Stomach (tissue), 9 donors: ENCODE data around the gene WDR93. TPM values are rescaled to one million over a fixed set of nuclear protein-coding genes. Genes with fewer than 3 reads are reported as not detected.

ENCODE experiments used
- DNase-seq, 2 donors: peaks; one replicate each; pipeline versions ENCODE4 v3.0.0 to v3.0.0-alpha.2; 2013 to 2019
- H3K27ac ChIP-seq, 5 donors: fragments of 200-600 bp in 4 of 5; sonication (generic) in 4 of 5; one replicate each; pipeline ENCODE4 v1.5.1; 2013 to 2019; ENCODE audit warnings: mild to moderate bottlenecking in 1 of 5, moderate library complexity in 1 of 5
- H3K27me3 ChIP-seq, 3 donors: fragments of 200-600 bp; sonication (generic); one replicate each; pipeline ENCODE4 v1.5.1; 2017 to 2019; ENCODE audit warnings: mixed run types in 1 of 3
- H3K36me3 ChIP-seq, 4 donors: fragments of 200-600 bp; sonication (generic); 1 replicate in 3 of 4; 2 replicates in 1 of 4; pipeline ENCODE4 v1.5.1; 2016 to 2019
- H3K4me1 ChIP-seq, 4 donors: fragments of 200-600 bp; sonication (generic); one replicate each; pipeline ENCODE4 v1.5.1; 2016 to 2019
- H3K4me3 ChIP-seq, 4 donors: fragments of 200-600 bp; sonication (generic) in 3 of 4; one replicate each; pipeline ENCODE4 v1.5.1; 2016 to 2019; ENCODE audit warnings: mild to moderate bottlenecking in 1 of 4
- H3K9me3 ChIP-seq, 4 donors: fragments of 200-600 bp; sonication (generic); one replicate each; pipeline ENCODE4 v1.5.1; 2016 to 2019
- EP300 ChIP-seq: sonication (generic); formaldehyde crosslinking; IDR thresholded peaks from one replicate; pipeline ENCODE4 v1.6.1; 2017; ENCODE audit warnings: antibody characterized with exemption
- POLR2A ChIP-seq, 4 donors: fragments of 450-650 bp; IDR thresholded peaks; one replicate each; pipeline ENCODE4 v1.6.1; 2016; ENCODE audit warnings: antibody characterized with exemption in 4 of 4, control low read depth in 2 of 4, mild to moderate bottlenecking in 1 of 4, moderate library complexity in 1 of 4
- POLR2AphosphoS5 ChIP-seq, 3 donors: sonication (generic); formaldehyde crosslinking; IDR thresholded peaks; one replicate each; pipeline ENCODE4 v1.6.1; 2016; ENCODE audit warnings: antibody characterized with exemption in 3 of 3
- WGBS, 5 donors: extraction: QIAGEN DNeasy Blood & Tissue Kit in 3 of 5; methylation state at CpG; one replicate each; pipeline versions ENCODE4 v1.1.5 to v1.1.7; 2013 to 2018; 5-methylcytosine and 5-hydroxymethylcytosine counted together
- intact Hi-C: fragments of 100-400 bp; cut with DNase I; formaldehyde crosslinking; loops from one replicate; pipeline ENCODE4 v1.15.1; 2023; ENCODE audit warnings: low total_unique reads
- polyA plus RNA-seq, 3 donors: library from polyadenylated mRNA; stranded (reverse); fragments of 200-250 nt; gene quantifications; one replicate each; pipeline ENCODE4 v1.2.3, GENCODE V29; 2013
- total RNA-seq, 5 donors: library from RNA; depleted of rRNA; stranded (reverse); fragments of >200 nt; gene quantifications; one replicate each; pipeline versions ENCODE4 v1.1.0 to v1.2.3, GENCODE V29; 2014 to 2016
- TF ChIP-seq, protein P1 (sequence below), 7 experiments: fragments of 450-650 bp in 4 of 7; fragments of 200-600 bp in 3 of 7; sonication (generic) in 3 of 7; IDR thresholded peaks; one replicate each; pipeline ENCODE4 v1.5.1; 2016 to 2019; ENCODE audit warnings: antibody characterized with exemption in 7 of 7, control low read depth in 2 of 7, mild to moderate bottlenecking in 1 of 7
- donor health status: healthy with polysubstance abuse.
- donor health status: Bipolar disorder and iron deficiency.
- donor health status: healthy.

WDR93 gene
- total and polyA plus RNA-seq, 8 donors, result 0.10 TPM; not detected in 7

DNA sequence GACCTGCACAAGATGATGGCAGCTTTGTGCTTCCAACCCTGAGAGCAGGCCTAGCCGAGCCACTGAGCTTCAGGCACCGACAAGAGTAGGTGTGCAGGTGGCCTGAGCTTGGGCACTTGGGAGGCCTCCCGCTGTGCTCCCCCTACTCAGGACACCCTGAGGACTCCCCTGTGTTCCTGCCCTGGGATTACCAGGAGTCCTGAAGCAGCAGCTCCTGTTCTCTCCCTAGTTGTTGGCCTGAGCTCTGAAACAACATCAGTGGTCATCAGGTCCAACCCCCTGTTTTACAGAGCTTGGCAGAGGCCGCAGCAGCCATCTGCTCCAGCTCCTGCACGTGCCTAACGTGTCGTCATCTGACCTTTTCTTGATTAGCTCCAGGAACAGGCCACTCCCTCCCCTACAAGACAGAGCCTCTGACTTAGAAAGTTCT lies 77.5 kb downstream of the WDR93 start:
- TF ChIP-seq EP300 (no peak), POLR2A (IDR thresholded peaks at IDR 0.05) (no peak), POLR2AphosphoS5 (IDR thresholded peaks at IDR 0.05) (peak in 1 of 3 donors; percentile 9)
- TF ChIP-seq, protein P1, sequence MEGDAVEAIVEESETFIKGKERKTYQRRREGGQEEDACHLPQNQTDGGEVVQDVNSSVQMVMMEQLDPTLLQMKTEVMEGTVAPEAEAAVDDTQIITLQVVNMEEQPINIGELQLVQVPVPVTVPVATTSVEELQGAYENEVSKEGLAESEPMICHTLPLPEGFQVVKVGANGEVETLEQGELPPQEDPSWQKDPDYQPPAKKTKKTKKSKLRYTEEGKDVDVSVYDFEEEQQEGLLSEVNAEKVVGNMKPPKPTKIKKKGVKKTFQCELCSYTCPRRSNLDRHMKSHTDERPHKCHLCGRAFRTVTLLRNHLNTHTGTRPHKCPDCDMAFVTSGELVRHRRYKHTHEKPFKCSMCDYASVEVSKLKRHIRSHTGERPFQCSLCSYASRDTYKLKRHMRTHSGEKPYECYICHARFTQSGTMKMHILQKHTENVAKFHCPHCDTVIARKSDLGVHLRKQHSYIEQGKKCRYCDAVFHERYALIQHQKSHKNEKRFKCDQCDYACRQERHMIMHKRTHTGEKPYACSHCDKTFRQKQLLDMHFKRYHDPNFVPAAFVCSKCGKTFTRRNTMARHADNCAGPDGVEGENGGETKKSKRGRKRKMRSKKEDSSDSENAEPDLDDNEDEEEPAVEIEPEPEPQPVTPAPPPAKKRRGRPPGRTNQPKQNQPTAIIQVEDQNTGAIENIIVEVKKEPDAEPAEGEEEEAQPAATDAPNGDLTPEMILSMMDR (IDR thresholded peaks at IDR 0.05), result no peak
- peak overlapping the region in 3 of 5 donors; percentile 43 to 65 (median 55) for H3K27ac ChIP-seq
- peak; percentile 54 to 77 for DNase-seq
- H3K27me3 ChIP-seq, result no peaks in the 10 kb centered on the region
- H3K4me3 ChIP-seq, result no peak overlapping the region
- no peaks in the 10 kb centered on the region for H3K36me3 ChIP-seq
- H3K9me3 ChIP-seq, result no peaks in the 10 kb centered on the region
- WGBS, 5 donors, result 46 to 65% (median 57%) methylated on average over 7 of the region's 7 CpGs
- intact Hi-C loops, result no loop called here
- H3K4me1 ChIP-seq, result peaks cover 4 to 16% (median 13%) of the 10 kb centered on the region in 4 donors

DNA sequence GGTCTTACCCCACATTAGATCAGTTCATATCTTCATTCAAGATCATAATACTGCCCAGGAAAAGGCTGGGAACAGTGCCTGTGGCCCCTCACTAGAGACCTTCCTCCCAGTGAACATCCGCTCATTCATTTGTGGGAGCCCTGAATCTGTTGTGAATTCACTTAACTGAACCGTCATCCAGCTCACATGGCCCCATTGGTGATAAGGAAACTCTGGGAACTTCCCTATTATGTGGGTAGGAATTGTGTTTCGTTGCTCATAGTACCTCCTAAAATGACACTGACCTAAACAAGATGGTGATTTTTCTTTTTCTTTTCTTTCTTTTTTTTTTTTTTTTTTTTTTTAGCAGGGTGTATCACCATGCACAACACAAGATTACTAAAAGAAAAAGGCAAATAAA lies 78.8 kb downstream of the WDR93 start:
- Histone ChIP-seq H3K9me3 (no peaks in the 10 kb centered on the region), H3K4me1 (peaks cover 4 to 16% (median 13%) of the 10 kb centered on the region in 4 donors), H3K4me3 (no peak overlapping the region), H3K36me3 (no peaks in the 10 kb centered on the region), H3K27ac (no peak overlapping the region), H3K27me3 (no peaks in the 10 kb centered on the region)
- 76 to 89% (median 83%) methylated on average over 3 of the region's 3 CpGs for whole genome bisulfite sequencing, 5 donors
- TF ChIP-seq POLR2AphosphoS5 (IDR thresholded peaks at IDR 0.05) (no peak), POLR2A (IDR thresholded peaks at IDR 0.05) (no peak), EP300 (no peak)
- TF ChIP-seq, protein P1 (IDR thresholded peaks at IDR 0.05), result no peak
- DNase-seq, result no peak
- intact Hi-C loops, result no loop called here

DNA sequence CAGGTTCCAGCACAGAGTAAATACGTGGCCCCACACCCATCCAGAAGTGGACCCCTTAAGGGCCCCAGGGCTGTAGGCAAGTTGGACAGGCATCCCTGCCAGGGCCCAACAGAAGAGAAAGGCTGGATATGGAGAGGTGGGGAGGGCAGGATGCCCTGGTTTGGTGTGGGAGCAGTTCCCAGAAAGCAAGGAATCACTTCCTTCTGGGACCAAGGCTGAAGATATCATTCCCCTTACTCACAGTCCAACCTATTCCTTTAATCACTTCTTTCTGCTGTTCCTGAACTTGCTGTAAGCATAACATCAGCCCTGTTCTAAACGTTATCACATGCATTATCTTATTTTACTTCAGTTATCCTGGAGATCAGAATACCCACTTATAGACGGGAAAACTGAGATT lies 79.4 kb downstream of the WDR93 start:
- no peak for DNase-seq
- intact Hi-C loops, result no loop called here

DNA sequence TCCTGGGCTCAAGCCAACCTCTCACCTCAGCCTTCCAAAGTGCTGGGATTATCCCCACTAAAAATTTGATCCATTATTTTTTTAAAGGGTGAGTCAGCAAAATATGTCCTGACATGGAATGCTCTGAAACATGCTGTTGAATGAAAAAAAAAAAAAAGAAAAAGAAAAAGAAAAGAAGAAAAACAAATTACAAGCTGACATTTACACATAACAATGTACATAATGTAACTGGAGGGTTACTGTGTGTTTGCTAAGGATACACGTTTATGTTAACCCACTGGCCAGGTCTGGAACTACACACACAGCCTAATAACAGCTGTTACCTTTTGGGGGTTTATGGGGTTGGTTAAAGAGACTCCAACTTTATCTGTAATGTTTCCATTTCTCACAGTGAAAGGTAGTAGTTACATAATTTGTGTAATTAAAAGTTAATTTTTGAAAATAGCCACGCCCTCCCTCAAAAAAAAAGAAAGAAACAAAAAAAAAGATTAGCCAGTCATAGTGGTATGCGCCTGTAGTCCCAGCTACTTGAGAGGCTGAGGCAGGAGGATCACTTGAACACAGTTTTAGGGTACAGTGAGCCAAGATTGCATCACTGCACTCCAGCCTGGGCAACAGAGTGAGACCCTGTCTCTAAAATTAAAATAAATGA lies 82.4 kb downstream of the WDR93 start:
- Histone ChIP-seq H3K27ac (no peak overlapping the region), H3K36me3 (no peaks in the 10 kb centered on the region), H3K27me3 (no peaks in the 10 kb centered on the region), H3K4me1 (peaks cover 16 to 21% (median 19%) of the 10 kb centered on the region in 4 donors), H3K9me3 (no peaks in the 10 kb centered on the region), H3K4me3 (no peak overlapping the region)
- TF ChIP-seq, protein P1 (IDR thresholded peaks at IDR 0.05), result peak in 3 of 7 experiments; percentile 19 to 40 (median 21)
- no peak for TF ChIP-seq POLR2AphosphoS5 (IDR thresholded peaks at IDR 0.05)
- DNase-seq, result peak in 1 of 2 donors; percentile 51
- intact Hi-C loops, result no loop called here
- WGBS, 5 donors, result 35 to 62% (median 48%) methylated on average over 3 of the region's 3 CpGs

More for the DNA sequence above, 79.4 kb downstream of the WDR93 start:
- Histone ChIP-seq H3K4me1 (peaks cover 4 to 16% (median 13%) of the 10 kb centered on the region in 4 donors), H3K27ac (no peak overlapping the region), H3K9me3 (no peaks in the 10 kb centered on the region), H3K4me3 (no peak overlapping the region), H3K27me3 (no peaks in the 10 kb centered on the region), H3K36me3 (no peaks in the 10 kb centered on the region)
- 53 to 68% (median 62%) methylated on average over 3 of the region's 3 CpGs for WGBS, 5 donors
- TF ChIP-seq, protein P1 (IDR thresholded peaks at IDR 0.05), result no peak
- no peak for TF ChIP-seq POLR2AphosphoS5 (IDR thresholded peaks at IDR 0.05)
- TF ChIP-seq EP300, result no peak
- no peak for TF ChIP-seq POLR2A (IDR thresholded peaks at IDR 0.05)
